Body of pancreas (tissue), 4 donors: ENCODE measurements around the gene NME7. TPM values are rescaled to one million over a fixed set of nuclear protein-coding genes. Genes with fewer than 3 reads are reported as not detected.
"Not testable (repeated sequence)": the region's sequence is repeated elsewhere in the genome, so short reads cannot be mapped to it uniquely, and the experiment has no call there.

Experiments used
- ATAC-seq: fragments of 150-250 bp; one replicate; pipeline ENCODE4 v1.9.1; 2016
- DNase-seq, 4 donors: peaks; one replicate each; pipeline ENCODE4 v3.0.0-alpha.2; 2019
- H3K27ac ChIP-seq, 4 donors: fragments of 200-600 bp; sonication (generic); 1 replicate in 3 of 4; 2 replicates in 1 of 4; pipeline versions ENCODE4 v1.5.1 to v1.6.1; 2016 to 2019; ENCODE audit warnings: mild to moderate bottlenecking in 1 of 4, mixed read lengths in 1 of 4, moderate library complexity in 1 of 4
- H3K27me3 ChIP-seq, 2 donors: fragments of 200-600 bp; sonication (generic); one replicate each; pipeline ENCODE4 v1.6.0; 2016; ENCODE audit warnings: mild to moderate bottlenecking in 1 of 2
- H3K36me3 ChIP-seq, 2 donors: fragments of 200-600 bp; sonication (generic); replicated peaks in 1 of 2; 2 replicates each; pipeline ENCODE4 v1.5.1; 2016; ENCODE audit warnings: low read depth in 2 of 2; ENCODE audit not compliant: insufficient read depth in 1 of 2
- H3K4me1 ChIP-seq: fragments of 200-600 bp; sonication (generic); one replicate; pipeline ENCODE4 v1.6.0; 2016
- H3K4me3 ChIP-seq, 2 donors: fragments of 200-600 bp; sonication (generic); 1 replicate in 1 of 2; 2 replicates in 1 of 2; pipeline ENCODE4 v1.5.1; 2016 to 2019
- H3K9me3 ChIP-seq, 3 donors: fragments of 200-600 bp; sonication (generic); 1 replicate in 2 of 3; 2 replicates in 1 of 3; pipeline ENCODE4 v1.5.1; 2016
- POLR2A ChIP-seq, 3 donors: fragments of 450-650 bp; IDR thresholded peaks; one replicate each; pipeline ENCODE4 v1.6.1; 2016; ENCODE audit warnings: antibody characterized with exemption in 3 of 3, mild to moderate bottlenecking in 2 of 3
- WGBS, 2 donors: methylation state at CpG; one replicate each; pipeline ENCODE4 v1.1.5; 2017; 5-methylcytosine and 5-hydroxymethylcytosine counted together
- intact Hi-C: fragments of 100-400 bp; cut with DNase I; formaldehyde crosslinking; loops from one replicate; pipeline ENCODE4 v1.15.1; 2023
- total RNA-seq, 2 donors: library from RNA; depleted of rRNA; stranded (reverse); fragments of >200 nt; gene quantifications; one replicate each; pipeline ENCODE4 v1.1.0, GENCODE V29; 2016
- TF ChIP-seq, protein P1 (sequence below), 7 experiments: fragments of 450-650 bp in 4 of 7; fragments of 200-600 bp in 3 of 7; sonication (generic) in 3 of 7; IDR thresholded peaks; one replicate each; pipeline ENCODE4 v1.5.1; 2016 to 2019; ENCODE audit warnings: antibody characterized with exemption in 7 of 7

NME7 gene
- total RNA-seq, result 10 to 100 TPM in 1 of 2 donors, 1 to 10 TPM in 1; 8.9 to 23.9 TPM

- 0% methylated on average over 35 to 37 of the region's 37 CpGs for WGBS, 2 donors
- ATAC-seq, result peak; percentile 100
- peak within 1 kb of the TSS; percentile 65 to 89 (median 81) for H3K27ac ChIP-seq
- TF ChIP-seq, protein P1, sequence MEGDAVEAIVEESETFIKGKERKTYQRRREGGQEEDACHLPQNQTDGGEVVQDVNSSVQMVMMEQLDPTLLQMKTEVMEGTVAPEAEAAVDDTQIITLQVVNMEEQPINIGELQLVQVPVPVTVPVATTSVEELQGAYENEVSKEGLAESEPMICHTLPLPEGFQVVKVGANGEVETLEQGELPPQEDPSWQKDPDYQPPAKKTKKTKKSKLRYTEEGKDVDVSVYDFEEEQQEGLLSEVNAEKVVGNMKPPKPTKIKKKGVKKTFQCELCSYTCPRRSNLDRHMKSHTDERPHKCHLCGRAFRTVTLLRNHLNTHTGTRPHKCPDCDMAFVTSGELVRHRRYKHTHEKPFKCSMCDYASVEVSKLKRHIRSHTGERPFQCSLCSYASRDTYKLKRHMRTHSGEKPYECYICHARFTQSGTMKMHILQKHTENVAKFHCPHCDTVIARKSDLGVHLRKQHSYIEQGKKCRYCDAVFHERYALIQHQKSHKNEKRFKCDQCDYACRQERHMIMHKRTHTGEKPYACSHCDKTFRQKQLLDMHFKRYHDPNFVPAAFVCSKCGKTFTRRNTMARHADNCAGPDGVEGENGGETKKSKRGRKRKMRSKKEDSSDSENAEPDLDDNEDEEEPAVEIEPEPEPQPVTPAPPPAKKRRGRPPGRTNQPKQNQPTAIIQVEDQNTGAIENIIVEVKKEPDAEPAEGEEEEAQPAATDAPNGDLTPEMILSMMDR (IDR thresholded peaks at IDR 0.05), result no peak
- peak in 2 of 3 donors; percentile 65 to 68 for TF ChIP-seq POLR2A (IDR thresholded peaks at IDR 0.05)
- DNase-seq, result peak; percentile 94 to 97 (median 96)
- H3K4me3 ChIP-seq, result peak within 1 kb of the TSS; percentile 20 to 46
- intact Hi-C loops, result no loop called here
- H3K9me3 ChIP-seq, result no peaks in the 10 kb centered on the region
- peaks cover 16% of the 10 kb centered on the region for H3K4me1 ChIP-seq
- H3K36me3 ChIP-seq, result peaks cover 0 to 3% of the 10 kb centered on the region in 2 donors
- H3K27me3 ChIP-seq, result no peaks in the 10 kb centered on the region
Measured at GRCh38 chr1:169367686-169368405, at the start of gene NME7, which contains the start of gene BLZF1. Gene NME7 (minus strand): TSS chr1:169367797. CDS start chr1:169367710, 87 bp downstream. Gene BLZF1 (plus strand): TSS chr1:169368195. CDS start chr1:169369523, 1,328 bp downstream.

DNA sequence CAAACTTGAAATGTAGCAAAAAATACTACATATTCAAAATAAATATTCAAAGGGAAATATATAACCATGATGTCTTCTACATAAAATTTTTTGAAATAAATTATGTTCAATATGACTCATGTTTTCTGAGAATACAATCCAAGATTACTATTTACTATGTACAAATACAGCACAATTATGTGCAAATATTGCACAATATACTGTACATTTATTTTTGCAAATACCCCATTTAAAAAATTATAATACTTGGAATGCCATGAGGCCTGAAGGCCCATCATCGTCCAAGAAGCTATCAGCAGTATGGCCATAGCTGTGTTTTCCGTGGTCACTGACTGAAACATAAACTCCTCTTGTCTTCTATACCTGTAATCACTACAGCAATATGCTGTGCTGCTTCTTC lies 47.4 kb upstream of the NME7 start:
- no peaks in the 10 kb centered on the region for H3K27me3 ChIP-seq
- H3K4me3 ChIP-seq, result no peak overlapping the region
- ATAC-seq (no peak), DNase-seq (no peak)
- TF ChIP-seq, protein P1 (IDR thresholded peaks at IDR 0.05), result no peak
- no peak for TF ChIP-seq POLR2A (IDR thresholded peaks at IDR 0.05)
- WGBS, 2 donors, result 84 to 88% methylated on average over 2 of the region's 2 CpGs
- no peaks in the 10 kb centered on the region for H3K9me3 ChIP-seq
- no peak overlapping the region for H3K27ac ChIP-seq
- H3K36me3 ChIP-seq, result no peaks in the 10 kb centered on the region
- no peaks in the 10 kb centered on the region for H3K4me1 ChIP-seq
- intact Hi-C loops, result no loop called here

DNA sequence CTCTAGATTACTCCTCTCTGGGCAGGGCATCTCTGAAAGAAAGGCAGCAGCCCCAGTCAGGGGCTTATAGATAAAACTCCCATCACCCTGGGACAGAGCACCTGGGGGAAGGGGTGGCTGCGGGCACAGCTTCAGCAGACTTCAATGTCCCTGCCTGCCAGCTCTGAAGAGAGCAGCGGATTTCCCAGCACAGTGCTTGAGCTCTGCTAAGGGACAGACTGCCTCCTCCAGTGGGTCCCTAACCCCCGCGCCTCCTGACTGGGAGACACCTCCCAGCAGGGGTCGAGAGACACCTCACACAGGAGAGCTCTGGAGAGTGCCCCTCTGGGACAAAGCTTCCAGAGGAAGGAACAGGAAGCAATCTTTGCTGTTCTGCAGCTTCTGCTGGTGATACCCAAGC lies 40.7 kb upstream of the NME7 start:
- H3K27ac ChIP-seq, intact Hi-C loops, H3K4me3 ChIP-seq, H3K4me1 ChIP-seq, ATAC-seq, H3K27me3 ChIP-seq, DNase-seq, H3K36me3 ChIP-seq: not testable (repeated sequence)
- H3K9me3 ChIP-seq, result peaks cover 0 to 20% (median 0%) of the 10 kb centered on the region in 3 donors
- 87 to 100% methylated on average over 1 to 5 of the region's 5 CpGs for WGBS, 2 donors

GRCh38 chr1:169402578-169402977 lies 35.0 kb upstream of the NME7 start:
- H3K9me3 ChIP-seq, intact Hi-C loops, DNase-seq, H3K36me3 ChIP-seq, ATAC-seq, H3K27ac ChIP-seq, H3K27me3 ChIP-seq, H3K4me1 ChIP-seq, H3K4me3 ChIP-seq: not testable (repeated sequence)
- 93 to 100% methylated on average over 1 of the region's 1 CpG for WGBS, 2 donors

DNA sequence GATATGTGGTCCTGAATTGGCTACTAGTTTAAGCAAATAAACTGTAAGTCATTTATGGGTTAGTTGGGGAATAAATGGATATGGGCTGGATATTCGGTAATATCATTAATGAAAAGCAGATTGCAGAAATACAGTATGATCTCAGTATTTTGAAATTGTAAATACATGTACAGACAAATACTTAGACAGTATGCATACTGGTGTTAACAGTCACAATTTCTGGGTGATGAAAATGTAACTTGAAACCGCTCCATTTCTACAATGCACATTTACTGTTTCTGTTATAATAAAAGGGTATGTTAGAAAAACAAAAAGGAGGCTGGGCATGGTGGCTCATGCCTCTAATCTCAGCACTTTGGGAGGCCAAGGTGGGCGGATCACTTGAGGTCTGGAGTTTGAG lies 28.4 kb upstream of the NME7 start:
- no peaks in the 10 kb centered on the region for H3K4me1 ChIP-seq
- intact Hi-C loops, result no loop called here
- 97 to 98% methylated on average over 3 of the region's 3 CpGs for WGBS, 2 donors
- TF ChIP-seq, protein P1 (IDR thresholded peaks at IDR 0.05), result no peak
- no peak for TF ChIP-seq POLR2A (IDR thresholded peaks at IDR 0.05)
- no peak for DNase-seq
- no peaks in the 10 kb centered on the region for H3K9me3 ChIP-seq
- no peak for ATAC-seq
- no peak overlapping the region for H3K4me3 ChIP-seq
- H3K27me3 ChIP-seq, result no peaks in the 10 kb centered on the region
- H3K27ac ChIP-seq, result no peak overlapping the region
- H3K36me3 ChIP-seq, result peaks cover 0 to 9% of the 10 kb centered on the region in 2 donors
